ENCODE results near the gene CACNG6. TPM values are rescaled to one million over a fixed set of nuclear protein-coding genes. Genes with fewer than 3 reads are reported as not detected.

Gene CACNG6
- total and polyA plus RNA-seq, 2 of the 13 experiments (the other 11 are each of a cell fraction or from before 2014, with no cell fraction given), result not detected

GRCh38 chr19:53958823-53959757, 32.3 kb upstream of the CACNG6 start:
- Histone ChIP-seq H3K4me3 (replicated peaks in 1 of 3; ENCODE audit: insufficient read depth in 1 of 3, low read depth in 2 of 3, low read length in 3 of 3) (no peak overlapping the region), H3K4me1 (ENCODE audit: insufficient read depth, low read length) (no peaks in the 10 kb centered on the region), H3K36me3 (replicated peaks in 1 of 2; ENCODE audit: control insufficient read depth in 1 of 2, insufficient read depth in 2 of 2, low read length in 2 of 2) (no peaks in the 10 kb centered on the region), H3K27ac (ENCODE audit: extremely low read length, insufficient read depth, low read length) (no peak overlapping the region), H3K79me2 (ENCODE audit: insufficient read depth, low read length) (no peaks in the 10 kb centered on the region), H3K27me3 (ENCODE audit: control insufficient read depth in 1 of 2, insufficient read depth in 2 of 2, low read length in 2 of 2) (peaks cover 6 to 35% of the 10 kb centered on the region in 2 experiments; a peak in 4 of 5 replicates), H2AFZ (ENCODE audit: low read length) (no peak overlapping the region), H4K20me1 (ENCODE audit: insufficient read depth, low read length) (no peaks in the 10 kb centered on the region), H3K4me2 (ENCODE audit: low read depth, low read length) (no peak overlapping the region), H3K9me3 (ENCODE audit: low read length) (no peaks in the 10 kb centered on the region), H3K9ac (ENCODE audit: insufficient read depth, low read depth, low read length) (no peak overlapping the region)
- ChIA-PET CTCF (ENCODE audit: low intra/inter-chr PET ratio, low total read pairs) (no interaction called here), POLR2A (no interaction called here)
- no peak for FAIRE-seq
- intact Hi-C loops (cut with micrococcal nuclease; ENCODE audit: unreplicated experiment) (no loop called here), in situ Hi-C loops (cut with HindIII; ENCODE audit: extremely low pct_ligation_motif_present, low pct_unique_long_range_greater_than_20kb) (no loop called here)
- WGBS (ENCODE audit: low lambda C conversion rate), result 22% methylated on average over 22 of the region's 22 CpGs
- DNase-seq (ENCODE audit: low spot score), result no peak
- no TSS peak for BruUV-seq (replicated peaks)
- no peak for ATAC-seq
- TF ChIP-seq HNRNPH1 (optimal IDR thresholded peaks at IDR 0.05; ENCODE audit: low read depth, low read length), result no peak
- no peak for TF ChIP-seq ZNF207 (IDR thresholded peaks at IDR 0.05; ENCODE audit: borderline replicate concordance)
- no peak for TF ChIP-seq CCDC6 (CRISPR knock-in tag; IDR thresholded peaks at IDR 0.05)
- no peak for TF ChIP-seq NR2C2 (CRISPR knock-in tag; IDR thresholded peaks at IDR 0.05; ENCODE audit: borderline replicate concordance)
- TF ChIP-seq JDP2 (CRISPR knock-in tag; IDR thresholded peaks at IDR 0.05; ENCODE audit: borderline replicate concordance), result no peak
- no peak for TF ChIP-seq ZSCAN20 (CRISPR knock-in tag; IDR thresholded peaks at IDR 0.05; ENCODE audit: borderline replicate concordance)
- TF ChIP-seq TOPORS (CRISPR knock-in tag; IDR thresholded peaks at IDR 0.05), result no peak
- no peak for TF ChIP-seq HOXD1 (CRISPR knock-in tag; IDR thresholded peaks at IDR 0.05)
- no peak for TF ChIP-seq TRIM22 (IDR thresholded peaks at IDR 0.05)
- TF ChIP-seq HNF1A (IDR thresholded peaks at IDR 0.05; ENCODE audit: low read depth), result no peak
- TF ChIP-seq HNF1A (CRISPR knock-in tag; IDR thresholded peaks at IDR 0.05; ENCODE audit: borderline replicate concordance), result no peak
- no peak for TF ChIP-seq ZNF513 (CRISPR knock-in tag; conservative IDR thresholded peaks at IDR 0.05)
- no peak for TF ChIP-seq XBP1 (CRISPR knock-in tag; IDR thresholded peaks at IDR 0.05)

Data from HepG2 (cell line).